GM10266 (cell line): ENCODE measurements around the gene CCER1.

Experiments used
- DNase-seq: peaks from one replicate; pipeline ENCODE4 v3.0.0; 2012; ENCODE audit errors: extremely low spot score
- CTCF ChIP-seq: IDR thresholded peaks from 2 replicates; pipeline ENCODE4 v1.5.1; 2012; ENCODE audit warnings: mild to moderate bottlenecking, low read depth; ENCODE audit not compliant: control insufficient read depth, insufficient read depth; ENCODE audit errors: missing control alignments

CCER1 gene

GRCh38 chr12:90910958-90911357, 44.0 kb downstream of the CCER1 start:
- DNase-seq, result no peak
- no peak for TF ChIP-seq CTCF

GRCh38 chr12:90909069-90909770, 45.8 kb downstream of the CCER1 start:
- no peak for DNase-seq
- TF ChIP-seq CTCF, result peak; percentile 57

GRCh38 chr12:90908465-90908864, 46.5 kb downstream of the CCER1 start:
- no peak for DNase-seq
- no peak for TF ChIP-seq CTCF

- no peak for DNase-seq
- TF ChIP-seq CTCF, result no peak
Measured at GRCh38 chr12:90905691-90906370, 49.1 kb downstream of the CCER1 start.

- TF ChIP-seq CTCF, result no peak
Measured at GRCh38 chr12:90902596-90902995, 52.4 kb downstream of the CCER1 start.

More at GRCh38 chr12:90902596-90902995, 52.4 kb downstream of the CCER1 start:
- no peak for DNase-seq
